Measurements from ENCODE around the gene CABYR. TPM values are rescaled to one million over a fixed set of nuclear protein-coding genes. Genes with fewer than 3 reads are reported as not detected.

CABYR gene
- total and polyA plus RNA-seq, 2 of the 8 experiments (the other 6 are each of a cell fraction or from before 2014, with no cell fraction given) = 14.5 to 18.8 TPM

GRCh38 chr18:24127735-24128134 is 11.1 kb upstream of the CABYR start (continued):
- TF ChIP-seq CHD7 (IDR thresholded peaks at IDR 0.05; ENCODE audit: insufficient replicate concordance, low read length) (no peak), SAP30 (IDR thresholded peaks at IDR 0.05; ENCODE audit: insufficient read depth, insufficient replicate concordance, low read length) (no peak), EGR1 (IDR thresholded peaks at IDR 0.05; ENCODE audit: borderline replicate concordance, low read depth, low read length) (no peak), POLR2A (IDR thresholded peaks at IDR 0.05; ENCODE audit: control extremely low read depth in 1 of 2, low read depth in 2 of 2, low read length in 2 of 2) (no peak), YY1 (IDR thresholded peaks at IDR 0.05; ENCODE audit: low read depth, low read length) (no peak), EZH2 (IDR thresholded peaks at IDR 0.05; ENCODE audit: low read depth, low read length, severe bottlenecking) (no peak), SIX5 (IDR thresholded peaks at IDR 0.05; ENCODE audit: low read depth, low read length) (no peak), JUN (IDR thresholded peaks at IDR 0.05; ENCODE audit: low read depth, low read length) (no peak)

Measured in H1 (cell line).